ENCODE results near the gene ABCG2. TPM values are rescaled to one million over a fixed set of nuclear protein-coding genes. Genes with fewer than 3 reads are reported as not detected.

The ABCG2 gene
- total RNA-seq, 1 experiment from 2014 or later, result 0.44 TPM

DNA sequence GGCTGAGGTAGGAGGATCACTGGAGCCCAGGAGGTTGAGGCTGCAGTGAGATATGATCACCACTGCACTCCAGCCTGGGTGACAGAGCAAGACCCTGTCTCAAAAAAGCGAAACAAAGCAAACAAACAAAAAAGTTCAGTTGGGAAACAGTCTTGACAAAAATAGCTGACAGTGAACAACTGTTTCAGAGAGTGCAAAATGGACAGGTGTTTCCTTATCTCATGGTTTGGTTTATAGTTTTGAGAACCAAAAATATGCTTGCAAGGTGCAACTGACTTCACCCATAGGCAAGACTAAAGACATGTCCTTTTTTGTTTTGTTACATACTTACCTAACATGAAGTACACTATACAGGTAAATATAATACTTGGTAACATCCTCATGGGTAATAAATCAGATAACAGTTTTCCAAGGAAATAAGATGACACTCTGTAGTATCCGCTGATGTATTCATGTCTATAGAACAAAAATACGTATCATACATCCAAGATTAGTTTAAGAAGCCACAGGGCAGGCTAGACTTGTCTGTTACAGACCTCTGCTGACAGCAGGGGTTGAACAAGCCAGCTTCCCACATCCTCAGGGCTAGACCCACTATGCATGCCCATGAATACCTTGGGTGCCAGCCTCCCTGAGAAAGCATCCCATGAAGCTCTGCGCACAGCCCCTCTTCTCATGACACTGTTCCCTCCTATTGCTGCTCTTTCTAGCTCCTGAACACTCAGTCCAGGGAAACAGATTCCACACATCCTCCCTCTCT is 59.3 kb downstream of the ABCG2 start:
- H4K20me1 ChIP-seq (ENCODE audit: insufficient read depth), result no peaks in the 10 kb centered on the region
- no peaks in the 10 kb centered on the region for H3K4me1 ChIP-seq (ENCODE audit: control insufficient read depth in 1 of 2, insufficient read depth in 2 of 2, low read length in 2 of 2)
- H3K4me3 ChIP-seq (replicated peaks in 1 of 2; ENCODE audit: low read depth in 1 of 2, low read length in 2 of 2), result no peak overlapping the region
- ChIA-PET CTCF (no interaction called here), POLR2A (no interaction called here), RAD21 (ENCODE audit: low non-redundant PET in 1 of 2, low total read pairs in 2 of 2, uncharacterized antibody in 2 of 2, unreplicated experiment in 2 of 2) (no interaction called here)
- TF ChIP-seq CEBPB (IDR thresholded peaks at IDR 0.05; ENCODE audit: low read depth) (no peak), POLR2A (IDR thresholded peaks at IDR 0.05; ENCODE audit: borderline replicate concordance, extremely low read depth, insufficient read depth, insufficient read length) (no peak), SRF (IDR thresholded peaks at IDR 0.05; ENCODE audit: low read depth) (no peak), TCF7L2 (IDR thresholded peaks at IDR 0.05; ENCODE audit: borderline replicate concordance, extremely low read depth, insufficient read depth, insufficient read length) (no peak), EZH2phosphoT487 (IDR thresholded peaks at IDR 0.05; ENCODE audit: borderline replicate concordance) (no peak), SP1 (IDR thresholded peaks at IDR 0.05; ENCODE audit: low read depth) (no peak), ELF1 (IDR thresholded peaks at IDR 0.05; ENCODE audit: borderline replicate concordance, low read depth) (no peak), EZH2 (IDR thresholded peaks at IDR 0.05) (no peak), SIN3A (IDR thresholded peaks at IDR 0.05; ENCODE audit: low read depth) (no peak), JUND (IDR thresholded peaks at IDR 0.05) (no peak), EGR1 (IDR thresholded peaks at IDR 0.05; ENCODE audit: low read depth) (no peak), POLR2AphosphoS5 (IDR thresholded peaks at IDR 0.05; ENCODE audit: low read depth, low read length) (no peak), ZNF274 (IDR thresholded peaks at IDR 0.05; ENCODE audit: low read depth, low read length) (no peak)
- TF ChIP-seq, protein P1, sequence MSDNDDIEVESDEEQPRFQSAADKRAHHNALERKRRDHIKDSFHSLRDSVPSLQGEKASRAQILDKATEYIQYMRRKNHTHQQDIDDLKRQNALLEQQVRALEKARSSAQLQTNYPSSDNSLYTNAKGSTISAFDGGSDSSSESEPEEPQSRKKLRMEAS (IDR thresholded peaks at IDR 0.05), result no peak
- TF ChIP-seq, protein P2, sequence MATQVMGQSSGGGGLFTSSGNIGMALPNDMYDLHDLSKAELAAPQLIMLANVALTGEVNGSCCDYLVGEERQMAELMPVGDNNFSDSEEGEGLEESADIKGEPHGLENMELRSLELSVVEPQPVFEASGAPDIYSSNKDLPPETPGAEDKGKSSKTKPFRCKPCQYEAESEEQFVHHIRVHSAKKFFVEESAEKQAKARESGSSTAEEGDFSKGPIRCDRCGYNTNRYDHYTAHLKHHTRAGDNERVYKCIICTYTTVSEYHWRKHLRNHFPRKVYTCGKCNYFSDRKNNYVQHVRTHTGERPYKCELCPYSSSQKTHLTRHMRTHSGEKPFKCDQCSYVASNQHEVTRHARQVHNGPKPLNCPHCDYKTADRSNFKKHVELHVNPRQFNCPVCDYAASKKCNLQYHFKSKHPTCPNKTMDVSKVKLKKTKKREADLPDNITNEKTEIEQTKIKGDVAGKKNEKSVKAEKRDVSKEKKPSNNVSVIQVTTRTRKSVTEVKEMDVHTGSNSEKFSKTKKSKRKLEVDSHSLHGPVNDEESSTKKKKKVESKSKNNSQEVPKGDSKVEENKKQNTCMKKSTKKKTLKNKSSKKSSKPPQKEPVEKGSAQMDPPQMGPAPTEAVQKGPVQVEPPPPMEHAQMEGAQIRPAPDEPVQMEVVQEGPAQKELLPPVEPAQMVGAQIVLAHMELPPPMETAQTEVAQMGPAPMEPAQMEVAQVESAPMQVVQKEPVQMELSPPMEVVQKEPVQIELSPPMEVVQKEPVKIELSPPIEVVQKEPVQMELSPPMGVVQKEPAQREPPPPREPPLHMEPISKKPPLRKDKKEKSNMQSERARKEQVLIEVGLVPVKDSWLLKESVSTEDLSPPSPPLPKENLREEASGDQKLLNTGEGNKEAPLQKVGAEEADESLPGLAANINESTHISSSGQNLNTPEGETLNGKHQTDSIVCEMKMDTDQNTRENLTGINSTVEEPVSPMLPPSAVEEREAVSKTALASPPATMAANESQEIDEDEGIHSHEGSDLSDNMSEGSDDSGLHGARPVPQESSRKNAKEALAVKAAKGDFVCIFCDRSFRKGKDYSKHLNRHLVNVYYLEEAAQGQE (IDR thresholded peaks at IDR 0.05; ENCODE audit: low read depth), result no peak
- TF ChIP-seq, protein P3, sequence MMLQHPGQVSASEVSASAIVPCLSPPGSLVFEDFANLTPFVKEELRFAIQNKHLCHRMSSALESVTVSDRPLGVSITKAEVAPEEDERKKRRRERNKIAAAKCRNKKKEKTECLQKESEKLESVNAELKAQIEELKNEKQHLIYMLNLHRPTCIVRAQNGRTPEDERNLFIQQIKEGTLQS (IDR thresholded peaks at IDR 0.05), result no peak
- H3K27me3 ChIP-seq (ENCODE audit: insufficient read depth, low read length), result no peaks in the 10 kb centered on the region
- no peak overlapping the region for H2AFZ ChIP-seq (ENCODE audit: low read depth, low read length, poor library complexity, severe bottlenecking)
- intact Hi-C loops (cut with micrococcal nuclease), result no loop called here
- no peak overlapping the region for H3K27ac ChIP-seq (ENCODE audit: low read depth, low read length)
- H3K9ac ChIP-seq (ENCODE audit: low read length), result no peak overlapping the region
- ATAC-seq (no peak), DNase-seq (ENCODE audit: low read depth, low spot score) (no peak)
- no TSS peak for BruUV-seq (replicated peaks)
- no peaks in the 10 kb centered on the region for H3K9me3 ChIP-seq (ENCODE audit: control insufficient read depth in 1 of 2, insufficient read depth in 1 of 2, low read depth in 1 of 2, low read length in 2 of 2)
- H3K79me2 ChIP-seq (ENCODE audit: insufficient read depth, low read length), result no peaks in the 10 kb centered on the region
- H3K4me2 ChIP-seq (ENCODE audit: low read length), result no peak overlapping the region
- H3K36me3 ChIP-seq (ENCODE audit: control insufficient read depth in 1 of 2, insufficient read depth in 2 of 2, low read length in 2 of 2), result no peaks in the 10 kb centered on the region
- no peaks in the 10 kb centered on the region for H3K9me2 ChIP-seq (ENCODE audit: insufficient read depth)
